HepG2 (cell line): ENCODE measurements around the gene CEP20. TPM values are rescaled to one million over a fixed set of nuclear protein-coding genes. Genes with fewer than 3 reads are reported as not detected.

Source experiments
- ATAC-seq: fragments of 200-7000 bp; cut with Tn5 transposase; 3 replicates; pipeline ENCODE4 v1.9.1; 2020; ENCODE audit warnings: mild to moderate bottlenecking, moderate library complexity
- BruUV-seq: library from RNA; stranded (reverse); fragments of 400-500 nt; replicated peaks from 2 replicates; lab custom pipeline; 2021; lab: Mats Ljungman, UMichigan
- CTCF ChIA-PET: fragments of 300-600 bp; formaldehyde crosslinking; extraction: SDS; loops from one replicate; lab custom pipeline; 2021; ENCODE audit warnings: low total read pairs, inconsistent platforms, low intra/inter-chr PET ratio; lab: Yijun Ruan, JAX
- POLR2A ChIA-PET: fragments of 350-600 bp; sonication (Branson Sonifier 250); formaldehyde crosslinking; loops from one replicate; lab custom pipeline; 2020; ENCODE audit warnings: antibody characterized with exemption, inconsistent platforms; lab: Yijun Ruan, JAX
- DNase-seq: peaks from one replicate; pipeline ENCODE4 v3.0.0-alpha.2; 2015; ENCODE audit warnings: low spot score
- FAIRE-seq: peaks from 3 replicates; lab custom pipeline; 2011; peaks lifted over from hg19 to GRCh38; lab: Jason Lieb, UNC
- H2AFZ ChIP-seq: one replicate; pipeline ENCODE4 v1.6.1; 2011; ENCODE audit warnings: low read length, inconsistent platforms
- H3K27ac ChIP-seq: fragments of 300-600 bp; 3 replicates; pipeline ENCODE4 v1.8.0; 2011; ENCODE audit warnings: mixed run types, mild to moderate bottlenecking, mixed read lengths, low read length, inconsistent platforms; ENCODE audit not compliant: insufficient read depth; ENCODE audit errors: extremely low read length
- H3K27me3 ChIP-seq, 2 experiments: fragments of 200-600 bp in 1 of 2; 2 replicates in 1 of 2; 3 replicates in 1 of 2; pipeline versions ENCODE4 v1.6.0 to v1.8.0; 2011; ENCODE audit warnings: low read length in 2 of 2, mild to moderate bottlenecking in 2 of 2, moderate library complexity in 2 of 2, inconsistent platforms in 1 of 2; ENCODE audit not compliant: insufficient read depth in 2 of 2, control insufficient read depth in 1 of 2
- H3K36me3 ChIP-seq, 2 experiments: fragments of 200-600 bp in 1 of 2; replicated peaks in 1 of 2; 2 replicates in 1 of 2; 3 replicates in 1 of 2; pipeline versions ENCODE4 v1.5.1 to v1.8.0; 2011; ENCODE audit warnings: low read length in 2 of 2, inconsistent platforms in 1 of 2; ENCODE audit not compliant: insufficient read depth in 2 of 2, control insufficient read depth in 1 of 2
- H3K4me1 ChIP-seq: 2 replicates; pipeline ENCODE4 v1.5.1; 2012; ENCODE audit warnings: low read length, inconsistent platforms; ENCODE audit not compliant: insufficient read depth
- H3K4me2 ChIP-seq: 2 replicates; pipeline ENCODE4 v1.6.0; 2011; ENCODE audit warnings: low read depth, low read length, inconsistent platforms
- H3K4me3 ChIP-seq, 3 experiments: fragments of 200-600 bp in 1 of 3; sonication (generic), shearing (Covaris generic) in 1 of 3; replicated peaks in 1 of 3; 2 replicates each; pipeline ENCODE4 v1.5.1; 2011 to 2016; ENCODE audit warnings: low read length in 3 of 3, inconsistent platforms in 2 of 3, low read depth in 2 of 3, mild to moderate bottlenecking in 2 of 3, control low read depth in 1 of 3, mixed read lengths in 1 of 3; ENCODE audit not compliant: insufficient read depth in 1 of 3
- H3K79me2 ChIP-seq: one replicate; pipeline ENCODE4 v1.6.1; 2011; ENCODE audit warnings: low read length, inconsistent platforms; ENCODE audit not compliant: insufficient read depth
- H3K9ac ChIP-seq: 2 replicates; pipeline ENCODE4 v1.6.0; 2011; ENCODE audit warnings: mild to moderate bottlenecking, low read depth, low read length, inconsistent platforms; ENCODE audit not compliant: insufficient read depth
- H3K9me3 ChIP-seq: 2 replicates; pipeline ENCODE4 v1.5.1; 2012; ENCODE audit warnings: mild to moderate bottlenecking, low read length
- H4K20me1 ChIP-seq: 2 replicates; pipeline ENCODE4 v1.6.0; 2011; ENCODE audit warnings: inconsistent platforms, mild to moderate bottlenecking, low read length, moderate library complexity; ENCODE audit not compliant: insufficient read depth
- DMAP1 ChIP-seq: IDR thresholded peaks from 2 replicates; pipeline ENCODE4 v1.6.1; 2016
- PITX1 ChIP-seq: sonication (generic); formaldehyde crosslinking; IDR thresholded peaks from 2 replicates; pipeline ENCODE4 v1.5.1; 2020; ENCODE audit warnings: mild to moderate bottlenecking, missing genetic modification reagents
- SMARCE1 ChIP-seq: fragments of 450-650 bp; IDR thresholded peaks from 2 replicates; pipeline ENCODE4 v1.6.1; 2017; ENCODE audit warnings: borderline replicate concordance
- SMYD3 ChIP-seq: sonication (generic); formaldehyde crosslinking; IDR thresholded peaks from 2 replicates; pipeline ENCODE4 v1.8.1; 2023; ENCODE audit warnings: mild to moderate bottlenecking, missing genetic modification reagents
- ZKSCAN5 ChIP-seq: sonication (generic); formaldehyde crosslinking; IDR thresholded peaks from 2 replicates; pipeline ENCODE4 v1.5.1; 2020; ENCODE audit warnings: mild to moderate bottlenecking, missing genetic modification reagents
- ZNF121 ChIP-seq: sonication (generic); formaldehyde crosslinking; IDR thresholded peaks from 2 replicates; pipeline ENCODE4 v1.5.0; 2020; ENCODE audit warnings: mild to moderate bottlenecking, missing genetic modification reagents
- ZNF550 ChIP-seq: sonication (generic); formaldehyde crosslinking; IDR thresholded peaks from 2 replicates; pipeline ENCODE4 v1.4.0; 2020; ENCODE audit warnings: mild to moderate bottlenecking, missing genetic modification reagents, borderline replicate concordance
- WGBS: methylation state at CpG from one replicate; pipeline ENCODE4 v1.1.6; 2017; ENCODE audit warnings: low lambda C conversion rate; 5-methylcytosine and 5-hydroxymethylcytosine counted together
- in situ Hi-C: cut with HindIII; loops from 2 replicates; pipeline ENCODE4 v1.10.0; 2017; ENCODE audit warnings: low pct_unique_long_range_greater_than_20kb; ENCODE audit not compliant: extremely low pct_ligation_motif_present
- intact Hi-C: fragments of 100-400 bp; cut with micrococcal nuclease; formaldehyde crosslinking; loops from one replicate; pipeline ENCODE4 v1.10.0; 2022; ENCODE audit not compliant: unreplicated experiment
- polyA plus RNA-seq, 8 experiments: library from polyadenylated mRNA; depleted of rRNA in 3 of 8; stranded (reverse) in 7 of 8; unstranded in 1 of 8; fragments of >200 nt; fragmentation: Illumina TruSeq in 4 of 8; extraction: Trizol in 4 of 8; gene quantifications; 2 replicates each; pipeline versions ENCODE4 v1.2.1 to v1.2.3, GENCODE V29; 2011 to 2016; ENCODE audit warnings: low read depth in 4 of 8, missing spikeins in 1 of 8, mixed read lengths in 1 of 8; ENCODE audit not compliant: insufficient read depth in 1 of 8
- total RNA-seq, 5 experiments: library from RNA; depleted of rRNA; stranded (reverse); fragments of >200 nt; fragmentation: Illumina TruSeq; extraction: Trizol; gene quantifications; 2 replicates each; pipeline ENCODE4 v1.2.3, GENCODE V29; 2016; ENCODE audit warnings: low read depth in 1 of 5
- TF ChIP-seq, protein P1 (sequence below): sonication (generic); formaldehyde crosslinking; IDR thresholded peaks from 2 replicates; pipeline ENCODE4 v1.8.0; 2022; ENCODE audit warnings: missing genetic modification reagents, mild to moderate bottlenecking, moderate library complexity, borderline replicate concordance
- TF ChIP-seq, protein P2 (sequence below): IDR thresholded peaks from 2 replicates; pipeline ENCODE4 v1.6.1; 2016; ENCODE audit warnings: low read depth

The CEP20 gene
- total and polyA plus RNA-seq, 2 of the 13 experiments (the other 11 are each of a cell fraction or from before 2014, with no cell fraction given), result 53.0 to 54.1 TPM

DNA sequence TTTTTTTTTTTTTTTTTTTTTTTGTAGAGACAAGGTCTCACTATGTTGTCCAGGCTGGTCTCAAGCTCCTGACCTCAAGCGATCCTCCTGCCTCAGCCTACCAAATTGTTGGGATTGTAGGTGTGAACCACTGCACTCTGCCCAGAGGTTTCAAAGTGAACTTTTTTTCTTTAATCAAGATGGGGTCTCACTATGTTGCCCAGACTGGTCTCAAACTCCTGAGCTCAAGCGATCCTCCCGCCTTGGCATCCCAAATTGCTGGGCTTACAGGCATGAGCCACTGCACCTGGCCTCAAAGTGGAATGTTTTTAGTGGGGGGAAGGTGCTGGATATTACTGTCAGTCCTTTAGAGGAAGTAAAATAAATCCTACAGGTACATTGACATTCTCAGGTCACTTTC is 12.0 kb upstream of the CEP20 start:
- Histone ChIP-seq H3K4me2 (no peak overlapping the region), H3K4me3 (no peak overlapping the region), H3K36me3 (no peaks in the 10 kb centered on the region), H3K27me3 (no peaks in the 10 kb centered on the region), H3K9ac (no peak overlapping the region), H3K79me2 (no peaks in the 10 kb centered on the region), H3K27ac (no peak overlapping the region), H3K4me1 (peaks cover 54% of the 10 kb centered on the region), H3K9me3 (no peaks in the 10 kb centered on the region), H4K20me1 (no peaks in the 10 kb centered on the region), H2AFZ (no peak overlapping the region)
- ATAC-seq (no peak), DNase-seq (no peak), FAIRE-seq (peak; percentile 28)
- ChIA-PET POLR2A (interaction anchor here (0.9 to 5.2 kb wide), 7 partner anchors 8 to 98 kb away, joined by 3 to 72 read pairs (median 8); partner anchors contain the start of gene CEP20), CTCF (no interaction called here)
- in situ Hi-C loops (no loop called here), intact Hi-C loops (no loop called here)
- TF ChIP-seq, protein P1, sequence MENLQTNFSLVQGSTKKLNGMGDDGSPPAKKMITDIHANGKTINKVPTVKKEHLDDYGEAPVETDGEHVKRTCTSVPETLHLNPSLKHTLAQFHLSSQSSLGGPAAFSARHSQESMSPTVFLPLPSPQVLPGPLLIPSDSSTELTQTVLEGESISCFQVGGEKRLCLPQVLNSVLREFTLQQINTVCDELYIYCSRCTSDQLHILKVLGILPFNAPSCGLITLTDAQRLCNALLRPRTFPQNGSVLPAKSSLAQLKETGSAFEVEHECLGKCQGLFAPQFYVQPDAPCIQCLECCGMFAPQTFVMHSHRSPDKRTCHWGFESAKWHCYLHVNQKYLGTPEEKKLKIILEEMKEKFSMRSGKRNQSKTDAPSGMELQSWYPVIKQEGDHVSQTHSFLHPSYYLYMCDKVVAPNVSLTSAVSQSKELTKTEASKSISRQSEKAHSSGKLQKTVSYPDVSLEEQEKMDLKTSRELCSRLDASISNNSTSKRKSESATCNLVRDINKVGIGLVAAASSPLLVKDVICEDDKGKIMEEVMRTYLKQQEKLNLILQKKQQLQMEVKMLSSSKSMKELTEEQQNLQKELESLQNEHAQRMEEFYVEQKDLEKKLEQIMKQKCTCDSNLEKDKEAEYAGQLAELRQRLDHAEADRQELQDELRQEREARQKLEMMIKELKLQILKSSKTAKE (CRISPR knock-in tag), result no peak
- TF ChIP-seq ZKSCAN5 (CRISPR knock-in tag) (no peak), ZNF121 (CRISPR knock-in tag) (peak; percentile 87), PITX1 (CRISPR knock-in tag) (no peak)
- BruUV-seq, result no TSS peak
- WGBS, result 70% methylated on average over 3 of the region's 3 CpGs

DNA sequence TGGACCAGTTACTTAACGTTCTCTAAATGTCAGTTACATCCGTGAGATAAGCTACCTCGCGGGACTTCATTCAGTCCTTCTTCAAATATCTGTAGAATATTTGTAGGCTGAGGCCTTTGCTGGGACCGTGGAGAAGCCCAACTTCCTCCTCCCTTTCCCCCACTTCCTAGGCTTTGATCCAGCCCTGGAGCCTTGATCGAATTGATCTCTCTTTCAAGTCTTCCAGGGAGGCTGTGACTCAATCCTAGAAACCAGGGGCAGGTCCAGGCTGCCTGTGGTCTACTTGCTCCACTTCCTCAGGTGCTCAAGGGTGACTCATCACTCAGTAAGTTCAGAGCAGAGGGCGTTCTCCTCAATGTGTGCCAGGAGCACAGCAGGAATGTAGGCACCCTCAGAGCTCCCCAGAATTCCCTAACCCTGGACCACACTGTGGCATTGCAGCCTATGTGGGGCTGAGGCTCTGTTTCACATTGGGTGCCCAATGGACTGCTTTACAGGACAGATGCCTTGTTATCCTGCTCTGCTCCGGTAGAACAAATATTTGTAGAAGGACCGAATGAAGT is 11.2 kb upstream of the CEP20 start:
- no peaks in the 10 kb centered on the region for H3K79me2 ChIP-seq
- TF ChIP-seq DMAP1 (CRISPR knock-in tag) (no peak), SMYD3 (no peak), SMARCE1 (0 out of 2 replicates have a peak, but pooled peaks have one; percentile 39), ZNF550 (CRISPR knock-in tag) (no peak)
- TF ChIP-seq, protein P2, sequence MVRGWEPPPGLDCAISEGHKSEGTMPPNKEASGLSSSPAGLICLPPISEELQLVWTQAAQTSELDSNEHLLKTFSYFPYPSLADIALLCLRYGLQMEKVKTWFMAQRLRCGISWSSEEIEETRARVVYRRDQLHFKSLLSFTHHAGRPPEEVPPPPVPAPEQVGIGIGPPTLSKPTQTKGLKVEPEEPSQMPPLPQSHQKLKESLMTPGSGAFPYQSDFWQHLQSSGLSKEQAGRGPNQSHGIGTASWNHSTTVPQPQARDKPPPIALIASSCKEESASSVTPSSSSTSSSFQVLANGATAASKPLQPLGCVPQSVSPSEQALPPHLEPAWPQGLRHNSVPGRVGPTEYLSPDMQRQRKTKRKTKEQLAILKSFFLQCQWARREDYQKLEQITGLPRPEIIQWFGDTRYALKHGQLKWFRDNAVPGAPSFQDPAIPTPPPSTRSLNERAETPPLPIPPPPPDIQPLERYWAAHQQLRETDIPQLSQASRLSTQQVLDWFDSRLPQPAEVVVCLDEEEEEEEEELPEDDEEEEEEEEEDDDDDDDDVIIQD (CRISPR knock-in tag), result 0 out of 2 replicates have a peak, but pooled peaks have one; percentile 47

More for the DNA sequence above, 11.2 kb upstream of the CEP20 start:
- Histone ChIP-seq H3K36me3 (no peaks in the 10 kb centered on the region), H4K20me1 (no peaks in the 10 kb centered on the region), H3K4me1 (peaks cover 62% of the 10 kb centered on the region), H3K9ac (no peak overlapping the region), H3K4me2 (peak overlapping the region; percentile 52), H3K4me3 (no peak overlapping the region), H3K9me3 (no peaks in the 10 kb centered on the region), H2AFZ (no peak overlapping the region), H3K27ac (peak overlapping the region; percentile 3), H3K27me3 (no peaks in the 10 kb centered on the region)
- in situ Hi-C loops (no loop called here), intact Hi-C loops (loop anchor here (5.0 kb wide), 1 partner anchor 48 kb away; the partner anchor contains the start of gene ABCC1)
- peak; percentile 95 for DNase-seq
- CTCF ChIA-PET, result no interaction called here
- peak; percentile 95 for ATAC-seq
- peak; percentile 94 for FAIRE-seq
- POLR2A ChIA-PET, result interaction anchor here (0.6 to 5.2 kb wide), 9 partner anchors 9 to 99 kb away, joined by 3 to 72 read pairs (median 4); partner anchors contain the start of gene CEP20
- 0% methylated on average over 9 of the region's 9 CpGs for WGBS
- BruUV-seq, result no TSS peak
